ENCODE results near the gene C6orf52.

The C6orf52 gene

GRCh38 chr6:10682355-10682988, 11.9 kb downstream of the C6orf52 start:
- Histone ChIP-seq H3K4me1 (ENCODE audit: low read length) (no peaks in the 10 kb centered on the region), H2AFZ (ENCODE audit: low read depth, low read length) (no peak overlapping the region), H3K36me3 (replicated peaks; ENCODE audit: low read depth, low read length) (no peaks in the 10 kb centered on the region), H3K27me3 (ENCODE audit: low read depth, low read length) (no peaks in the 10 kb centered on the region), H3K4me3 (ENCODE audit: low read length) (no peak overlapping the region), H3K27ac (ENCODE audit: low read length) (no peak overlapping the region), H4K20me1 (ENCODE audit: insufficient read depth, low read length) (no peaks in the 10 kb centered on the region), H3K9me3 (ENCODE audit: insufficient read depth, low read length) (no peaks in the 10 kb centered on the region), H3K4me2 (ENCODE audit: low read length) (no peak overlapping the region), H3K9ac (ENCODE audit: low read length) (no peak overlapping the region), H3K79me2 (ENCODE audit: low read length) (no peaks in the 10 kb centered on the region)
- no peak for TF ChIP-seq CTCF (IDR thresholded peaks at IDR 0.05; ENCODE audit: low read depth, low read length)
- TF ChIP-seq EZH2phosphoT487 (IDR thresholded peaks at IDR 0.05; ENCODE audit: low read depth), result no peak

- no peak overlapping the region for H2AFZ ChIP-seq (ENCODE audit: low read depth, low read length)
- no peaks in the 10 kb centered on the region for H4K20me1 ChIP-seq (ENCODE audit: insufficient read depth, low read length)
- H3K36me3 ChIP-seq (replicated peaks; ENCODE audit: low read depth, low read length), result no peaks in the 10 kb centered on the region
- no peak overlapping the region for H3K27ac ChIP-seq (ENCODE audit: low read length)
- H3K4me2 ChIP-seq (ENCODE audit: low read length), result no peak overlapping the region
- no peak for TF ChIP-seq EZH2phosphoT487 (IDR thresholded peaks at IDR 0.05; ENCODE audit: low read depth)
- no peak for TF ChIP-seq CTCF (IDR thresholded peaks at IDR 0.05; ENCODE audit: low read depth, low read length)
- H3K9me3 ChIP-seq (ENCODE audit: insufficient read depth, low read length), result no peaks in the 10 kb centered on the region
- H3K27me3 ChIP-seq (ENCODE audit: low read depth, low read length), result no peaks in the 10 kb centered on the region
- H3K79me2 ChIP-seq (ENCODE audit: low read length), result no peaks in the 10 kb centered on the region
- H3K4me3 ChIP-seq (ENCODE audit: low read length), result no peak overlapping the region
- H3K4me1 ChIP-seq (ENCODE audit: low read length), result no peaks in the 10 kb centered on the region
- H3K9ac ChIP-seq (ENCODE audit: low read length), result no peak overlapping the region
Observed at GRCh38 chr6:10681795-10682194, 12.6 kb downstream of the C6orf52 start.

GRCh38 chr6:10678456-10678855, 16.0 kb downstream of the C6orf52 start:
- no peak overlapping the region for H3K4me3 ChIP-seq (ENCODE audit: low read length)
- no peaks in the 10 kb centered on the region for H3K36me3 ChIP-seq (replicated peaks; ENCODE audit: low read depth, low read length)
- H3K79me2 ChIP-seq (ENCODE audit: low read length), result no peaks in the 10 kb centered on the region
- no peak overlapping the region for H2AFZ ChIP-seq (ENCODE audit: low read depth, low read length)
- no peaks in the 10 kb centered on the region for H4K20me1 ChIP-seq (ENCODE audit: insufficient read depth, low read length)
- TF ChIP-seq CTCF (IDR thresholded peaks at IDR 0.05; ENCODE audit: low read depth, low read length) (no peak), EZH2phosphoT487 (IDR thresholded peaks at IDR 0.05; ENCODE audit: low read depth) (no peak)
- no peak overlapping the region for H3K4me2 ChIP-seq (ENCODE audit: low read length)
- no peaks in the 10 kb centered on the region for H3K27me3 ChIP-seq (ENCODE audit: low read depth, low read length)
- H3K27ac ChIP-seq (ENCODE audit: low read length), result no peak overlapping the region
- no peak overlapping the region for H3K9ac ChIP-seq (ENCODE audit: low read length)
- H3K4me1 ChIP-seq (ENCODE audit: low read length), result no peaks in the 10 kb centered on the region
- H3K9me3 ChIP-seq (ENCODE audit: insufficient read depth, low read length), result no peaks in the 10 kb centered on the region

- H3K4me1 ChIP-seq (ENCODE audit: low read length), result no peaks in the 10 kb centered on the region
Observed at GRCh38 chr6:10676403-10676802, 18.0 kb downstream of the C6orf52 start.

More at GRCh38 chr6:10676403-10676802, 18.0 kb downstream of the C6orf52 start:
- Histone ChIP-seq H3K36me3 (replicated peaks; ENCODE audit: low read depth, low read length) (no peaks in the 10 kb centered on the region), H3K4me3 (ENCODE audit: low read length) (no peak overlapping the region), H3K4me2 (ENCODE audit: low read length) (no peak overlapping the region), H4K20me1 (ENCODE audit: insufficient read depth, low read length) (no peaks in the 10 kb centered on the region), H2AFZ (ENCODE audit: low read depth, low read length) (no peak overlapping the region), H3K9ac (ENCODE audit: low read length) (no peak overlapping the region), H3K27ac (ENCODE audit: low read length) (no peak overlapping the region), H3K27me3 (ENCODE audit: low read depth, low read length) (no peaks in the 10 kb centered on the region; the same call in 1 of the 2 replicates), H3K9me3 (ENCODE audit: insufficient read depth, low read length) (no peaks in the 10 kb centered on the region), H3K79me2 (ENCODE audit: low read length) (no peaks in the 10 kb centered on the region)
- no peak for TF ChIP-seq EZH2phosphoT487 (IDR thresholded peaks at IDR 0.05; ENCODE audit: low read depth)
- TF ChIP-seq CTCF (IDR thresholded peaks at IDR 0.05; ENCODE audit: low read depth, low read length), result no peak

Data from OCI-LY3 (cell line).